GM18505 (cell line): ENCODE data around the gene TCL1A.

ENCODE experiments used
- ATAC-seq: cut with Tn5 transposase; IDR thresholded peaks from one replicate; pipeline ENCODE4 v1.9.1; 2021; ENCODE audit not compliant: unreplicated experiment
- POLR2A ChIP-seq: IDR thresholded peaks from 4 replicates; pipeline ENCODE4 v1.6.1; 2011; ENCODE audit warnings: borderline replicate concordance; ENCODE audit not compliant: insufficient read depth, insufficient read length; ENCODE audit errors: extremely low read depth

The TCL1A gene

DNA sequence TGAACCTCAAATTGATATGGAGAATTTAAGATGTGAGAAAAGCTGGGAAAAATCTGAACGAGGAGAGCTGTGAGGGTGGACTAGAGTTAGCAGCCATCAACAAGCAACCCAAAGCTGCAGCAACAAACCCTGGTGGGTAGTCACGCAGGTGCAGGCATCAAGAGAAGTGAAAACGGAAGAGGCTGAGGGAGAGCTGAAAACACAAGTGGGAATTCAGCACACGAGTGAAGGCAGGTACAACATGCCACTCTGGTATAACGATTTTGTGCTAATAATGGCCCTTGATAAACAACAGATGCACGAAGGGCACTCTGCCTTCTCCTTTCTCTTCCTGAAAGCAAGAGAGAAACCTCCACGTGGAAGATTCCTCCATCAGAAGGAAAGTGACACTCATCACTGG lies 16.2 kb downstream of the TCL1A start:
- ATAC-seq = peak; percentile 63
- peak; percentile 35 for TF ChIP-seq POLR2A

DNA sequence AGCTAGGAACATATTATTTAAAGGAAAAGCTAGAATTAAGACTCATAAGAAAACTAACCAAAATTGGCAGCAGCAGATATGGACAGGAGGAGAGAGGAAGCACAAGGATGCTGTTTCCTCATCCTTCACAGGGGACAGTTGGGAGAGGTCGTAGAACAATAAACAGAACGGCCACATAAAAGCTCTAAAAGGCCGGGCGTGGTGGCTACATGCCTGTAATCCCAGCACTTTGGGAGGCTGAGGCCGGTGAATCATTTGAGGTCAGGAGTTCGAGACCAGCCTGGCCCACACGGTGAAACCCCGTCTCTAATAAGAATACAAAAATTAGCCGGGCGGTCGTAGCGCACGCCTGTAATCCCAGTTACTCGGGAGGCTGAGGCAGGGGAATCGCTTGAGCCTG lies 17.2 kb downstream of the TCL1A start:
- no peak for ATAC-seq
- no peak for TF ChIP-seq POLR2A

DNA sequence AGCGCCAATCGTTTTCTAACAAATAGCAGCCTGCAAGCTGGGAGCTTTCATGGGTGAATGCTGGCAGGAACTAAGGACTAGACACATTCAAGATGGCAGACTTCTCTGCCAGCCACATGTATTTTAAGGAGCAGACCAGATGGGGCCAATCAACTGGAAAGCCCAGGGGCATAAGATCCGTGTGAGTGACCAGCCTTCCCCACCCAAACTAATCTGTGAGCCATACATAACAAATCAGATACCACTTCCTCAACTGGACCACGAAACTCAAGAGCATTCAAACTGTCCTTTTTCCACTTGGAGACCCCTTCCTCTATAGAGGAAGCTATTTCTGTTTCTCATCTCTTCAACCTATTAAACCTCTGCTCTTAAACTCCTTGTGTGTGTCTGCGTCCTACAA lies 18.0 kb downstream of the TCL1A start:
- ATAC-seq = no peak
- no peak for TF ChIP-seq POLR2A

DNA sequence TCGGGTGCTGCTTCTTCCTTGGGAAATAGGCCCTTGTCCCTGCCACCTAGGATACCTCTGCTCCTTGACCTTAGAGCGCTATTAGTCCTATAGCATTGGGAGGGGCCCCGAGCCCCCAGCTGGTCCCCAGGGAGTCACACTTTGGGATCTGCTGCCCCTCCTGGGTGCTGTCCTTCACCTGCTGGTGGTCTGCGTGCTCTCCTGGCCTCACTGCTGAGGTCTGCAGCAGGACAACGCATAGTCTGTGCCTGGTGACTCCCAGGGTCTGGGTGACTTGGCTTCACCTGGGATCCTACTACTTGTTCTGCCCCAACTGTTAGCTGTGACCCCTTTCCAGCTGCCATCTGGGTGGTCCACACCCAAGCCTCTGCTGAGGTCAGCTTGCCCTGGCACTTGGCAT lies 18.9 kb downstream of the TCL1A start:
- ATAC-seq = no peak
- TF ChIP-seq POLR2A = no peak

DNA sequence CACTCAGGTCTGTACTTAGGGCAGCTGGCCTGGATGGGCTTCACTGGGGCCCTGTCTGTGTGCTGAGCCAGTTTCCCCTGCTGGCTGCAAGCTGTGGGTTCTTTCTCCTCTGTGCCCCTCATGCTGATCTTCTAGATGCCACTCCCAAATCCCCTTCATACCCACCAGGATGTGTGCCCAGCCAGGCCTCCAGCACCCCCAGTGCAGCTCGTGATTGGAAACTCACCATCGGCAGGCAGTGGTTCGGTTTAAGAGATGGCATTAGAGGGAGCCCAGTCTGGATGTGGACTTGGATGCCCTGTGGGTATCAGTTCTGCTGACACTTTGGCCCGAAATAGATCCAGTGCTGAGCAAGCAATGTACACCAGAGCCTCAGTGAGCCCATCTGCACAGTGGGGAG lies 21.8 kb downstream of the TCL1A start:
- ATAC-seq = no peak
- TF ChIP-seq POLR2A = no peak

DNA sequence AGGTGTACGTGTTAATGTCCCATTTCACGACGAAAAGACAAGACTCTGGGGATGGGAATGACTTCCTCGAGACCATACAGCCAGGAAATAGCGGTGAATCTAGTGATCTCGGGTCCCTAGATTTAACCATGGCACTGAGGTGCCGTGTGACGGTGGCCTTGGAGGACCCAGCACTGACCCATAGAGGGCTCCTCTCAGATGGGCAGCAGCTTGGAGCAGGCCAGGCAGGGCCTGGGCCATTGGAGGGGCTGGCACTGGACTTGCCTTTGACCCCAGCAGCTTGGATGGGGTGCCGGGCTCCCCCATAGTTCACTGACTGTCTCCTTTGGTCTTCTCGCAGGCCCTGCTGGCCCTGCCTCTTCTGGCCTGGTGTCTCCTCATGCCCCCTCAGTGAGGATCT lies 22.3 kb downstream of the TCL1A start:
- no peak for TF ChIP-seq POLR2A
- no peak for ATAC-seq

DNA sequence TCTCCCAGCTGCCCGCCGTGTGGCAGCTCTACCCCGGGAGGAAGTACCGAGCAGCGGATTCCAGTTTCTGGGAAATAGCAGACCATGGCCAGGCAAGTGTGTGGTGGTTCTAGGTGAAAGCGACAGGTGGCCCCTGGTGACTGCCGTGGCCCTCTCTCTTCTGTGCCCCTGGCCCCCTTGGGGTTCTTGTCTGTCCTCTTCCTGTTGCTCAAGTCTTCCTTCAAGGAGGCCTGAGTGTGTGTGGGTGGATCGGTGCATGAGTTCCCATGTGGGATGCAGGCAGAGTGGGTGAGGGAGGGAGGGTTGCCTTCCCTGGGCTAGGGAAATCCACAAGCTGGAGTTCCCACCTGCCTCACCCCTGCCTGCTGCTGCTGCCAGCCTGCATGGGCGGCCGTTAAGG lies 23.1 kb downstream of the TCL1A start:
- ATAC-seq = no peak
- TF ChIP-seq POLR2A = no peak

DNA sequence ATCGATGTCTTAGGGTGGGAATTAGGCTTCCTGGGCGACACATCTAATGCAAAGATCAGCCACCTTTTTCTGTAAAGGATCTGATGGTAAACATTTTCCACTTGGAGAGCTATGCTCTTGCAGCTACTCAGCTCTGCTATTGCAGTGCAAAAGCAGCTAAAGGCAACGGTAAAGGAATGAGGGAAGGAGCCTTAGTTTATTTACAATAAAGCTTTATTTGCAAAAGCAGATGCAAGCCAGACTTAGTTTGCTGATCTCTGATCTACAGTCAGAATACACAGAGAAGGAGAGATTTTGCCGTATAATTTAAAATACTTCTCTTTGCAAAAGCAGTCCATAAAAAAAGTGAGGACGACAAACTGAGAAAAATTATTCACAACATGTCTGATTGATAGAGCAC lies 24.5 kb downstream of the TCL1A start:
- no peak for ATAC-seq
- TF ChIP-seq POLR2A = no peak

DNA sequence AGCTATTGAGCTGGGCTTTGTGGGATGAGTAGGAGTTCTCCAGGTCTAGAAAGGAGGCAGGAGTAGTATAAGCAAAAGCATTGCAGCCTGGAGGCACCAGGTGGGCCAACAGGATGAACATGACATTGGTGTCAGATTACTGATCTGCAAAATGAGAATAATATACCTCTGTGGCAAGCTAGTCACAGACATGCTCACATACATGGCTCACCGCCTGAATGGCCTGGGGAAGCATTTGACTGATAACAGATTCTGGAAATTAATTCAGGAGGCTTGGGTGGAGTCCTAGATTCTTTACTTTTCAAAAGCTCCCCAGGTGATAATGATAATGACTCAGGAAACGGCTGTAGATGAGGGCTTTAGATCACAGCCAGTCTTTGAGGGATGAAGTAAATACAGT lies 27.0 kb downstream of the TCL1A start:
- no peak for ATAC-seq
- no peak for TF ChIP-seq POLR2A

DNA sequence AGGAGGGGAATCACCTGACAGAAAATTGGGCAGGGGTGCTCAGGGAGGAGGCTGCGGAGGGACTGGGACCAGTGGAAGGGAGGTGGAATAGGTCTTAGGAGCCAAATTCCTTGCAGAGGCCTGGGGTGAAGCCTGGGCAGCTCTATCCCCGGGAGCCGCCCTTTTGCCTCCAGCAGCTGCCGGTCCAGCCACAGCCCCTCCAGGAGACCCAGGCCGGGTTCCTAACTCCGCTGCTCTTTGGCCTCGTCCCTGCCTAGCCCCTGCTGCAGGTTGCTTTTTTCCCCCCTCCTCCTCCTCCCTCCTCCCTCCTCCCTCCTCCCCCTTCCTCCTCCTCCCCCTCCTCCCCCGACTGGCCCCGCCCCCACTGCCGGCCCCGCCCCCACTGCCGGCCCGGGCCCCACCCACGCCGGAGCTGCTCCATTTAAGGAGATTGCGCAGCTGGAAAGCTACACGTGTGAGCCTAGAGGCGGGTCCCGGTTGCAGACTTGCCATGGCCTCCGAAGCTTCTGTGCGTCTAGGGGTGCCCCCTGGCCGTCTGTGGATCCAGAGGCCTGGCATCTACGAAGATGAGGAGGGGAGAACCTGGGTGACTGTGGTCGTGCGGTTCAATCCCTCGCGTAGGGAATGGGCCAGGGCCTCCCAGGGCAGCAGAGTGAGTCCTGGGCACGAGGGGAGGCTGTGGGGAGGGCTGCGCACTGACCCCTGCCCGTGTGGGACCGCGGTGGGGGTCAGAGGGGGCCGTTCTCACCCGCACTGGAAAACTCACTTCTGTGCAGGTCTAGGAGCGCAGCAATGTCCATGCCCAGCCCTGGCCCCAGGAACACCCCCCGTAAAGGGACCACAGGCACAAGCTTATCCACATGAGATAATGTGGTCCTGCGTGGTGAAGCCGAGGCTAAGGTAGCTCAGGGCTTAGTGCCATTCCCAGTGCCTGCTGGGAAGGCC lies 27.7 kb downstream of the TCL1A start, which contains the start of gene TCL1B:
Gene TCL1B (plus strand): TSS at position 449 of the 945 bp plus-strand sequence. CDS start 42 bp downstream, at position 491.
- no peak for ATAC-seq
- no peak for TF ChIP-seq POLR2A

DNA sequence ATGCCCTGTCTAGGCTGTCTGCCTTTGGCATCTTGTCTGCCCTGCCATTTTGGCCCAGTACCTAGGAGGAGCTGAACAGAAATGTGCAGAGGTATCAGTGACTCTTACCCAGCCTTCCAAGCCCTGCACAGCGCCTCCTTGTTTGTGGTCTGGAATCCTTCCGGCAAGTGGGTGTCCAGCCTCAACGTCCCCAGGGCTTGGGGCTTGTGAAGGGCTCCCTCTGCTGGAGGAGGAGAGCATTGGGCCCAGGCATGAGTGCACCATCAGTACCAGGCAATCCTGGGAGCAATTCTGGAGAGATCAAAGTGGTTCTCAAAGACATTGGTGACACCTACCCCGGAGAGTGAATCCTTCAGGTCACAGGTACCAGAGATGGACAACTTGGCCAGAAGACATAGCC lies 30.1 kb downstream of the TCL1A start:
- no peak for TF ChIP-seq POLR2A
- no peak for ATAC-seq

DNA sequence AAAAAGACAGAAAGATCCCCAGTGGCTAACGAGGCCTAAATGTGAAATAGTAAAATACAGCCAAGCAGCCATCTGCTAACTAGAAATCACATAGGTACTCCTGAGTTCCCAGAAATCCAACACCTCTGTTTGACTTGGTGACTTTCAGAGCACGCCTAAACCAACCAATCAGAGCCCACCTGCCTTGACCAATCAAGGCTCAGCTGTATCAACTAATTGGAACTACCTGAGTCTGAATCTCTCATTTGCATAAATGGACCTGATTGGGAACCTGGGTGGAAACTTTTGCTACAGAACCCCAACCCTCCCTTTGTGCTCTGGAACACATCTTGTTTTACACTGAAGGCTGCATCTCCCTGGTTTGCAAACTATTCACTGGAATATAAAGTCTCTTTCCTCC lies 32.8 kb downstream of the TCL1A start:
- TF ChIP-seq POLR2A = no peak

DNA sequence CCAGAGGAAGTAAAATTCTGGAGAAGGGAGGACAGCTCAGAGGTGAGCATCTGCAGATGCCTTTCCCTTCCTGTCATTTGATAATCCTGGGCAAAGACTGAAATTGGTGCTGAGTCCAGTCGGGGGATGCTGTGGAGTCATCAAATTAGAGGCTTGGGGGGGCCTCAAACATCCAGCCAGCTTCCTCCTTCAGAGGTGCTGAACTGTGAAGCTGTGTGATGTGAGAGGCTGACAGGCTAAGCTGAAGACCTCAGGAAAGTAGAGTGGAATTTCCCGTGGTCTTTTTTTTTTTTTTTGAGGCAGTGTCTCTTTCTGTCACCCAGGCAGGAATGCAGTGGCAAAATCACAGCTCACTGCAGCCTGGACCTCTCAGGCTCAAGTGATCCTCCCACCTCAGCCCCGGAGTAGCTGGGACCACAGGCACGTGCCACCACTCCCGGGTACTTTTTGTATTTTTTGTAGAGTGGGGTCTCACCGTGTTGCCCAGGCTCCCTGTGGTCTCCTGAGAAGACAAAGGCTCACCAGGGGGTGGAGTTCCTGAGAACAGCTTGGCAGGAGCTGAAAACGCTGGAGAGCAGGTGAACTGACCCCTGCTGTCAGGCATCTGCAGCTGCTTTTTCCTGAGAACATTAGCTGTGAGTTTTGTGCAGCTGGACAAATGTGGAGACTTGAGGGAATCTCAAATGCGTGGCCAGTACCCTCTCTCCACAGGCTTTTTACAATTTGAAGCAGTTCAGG lies 33.8 kb downstream of the TCL1A start:
- no peak for TF ChIP-seq POLR2A
- ATAC-seq = no peak

More for the DNA sequence above, 32.8 kb downstream of the TCL1A start:
- ATAC-seq = no peak
